Measurements from ENCODE around the gene LILRB2. TPM values are rescaled to one million over a fixed set of nuclear protein-coding genes. Genes with fewer than 3 reads are reported as not detected.
"Not testable (repeated sequence)": the region's sequence is repeated elsewhere in the genome, so short reads cannot be mapped to it uniquely, and the experiment has no call there.

The LILRB2 gene
- total and polyA plus RNA-seq, 2 donors from 2014 or later, result 1.9 to 11.5 TPM

DNA sequence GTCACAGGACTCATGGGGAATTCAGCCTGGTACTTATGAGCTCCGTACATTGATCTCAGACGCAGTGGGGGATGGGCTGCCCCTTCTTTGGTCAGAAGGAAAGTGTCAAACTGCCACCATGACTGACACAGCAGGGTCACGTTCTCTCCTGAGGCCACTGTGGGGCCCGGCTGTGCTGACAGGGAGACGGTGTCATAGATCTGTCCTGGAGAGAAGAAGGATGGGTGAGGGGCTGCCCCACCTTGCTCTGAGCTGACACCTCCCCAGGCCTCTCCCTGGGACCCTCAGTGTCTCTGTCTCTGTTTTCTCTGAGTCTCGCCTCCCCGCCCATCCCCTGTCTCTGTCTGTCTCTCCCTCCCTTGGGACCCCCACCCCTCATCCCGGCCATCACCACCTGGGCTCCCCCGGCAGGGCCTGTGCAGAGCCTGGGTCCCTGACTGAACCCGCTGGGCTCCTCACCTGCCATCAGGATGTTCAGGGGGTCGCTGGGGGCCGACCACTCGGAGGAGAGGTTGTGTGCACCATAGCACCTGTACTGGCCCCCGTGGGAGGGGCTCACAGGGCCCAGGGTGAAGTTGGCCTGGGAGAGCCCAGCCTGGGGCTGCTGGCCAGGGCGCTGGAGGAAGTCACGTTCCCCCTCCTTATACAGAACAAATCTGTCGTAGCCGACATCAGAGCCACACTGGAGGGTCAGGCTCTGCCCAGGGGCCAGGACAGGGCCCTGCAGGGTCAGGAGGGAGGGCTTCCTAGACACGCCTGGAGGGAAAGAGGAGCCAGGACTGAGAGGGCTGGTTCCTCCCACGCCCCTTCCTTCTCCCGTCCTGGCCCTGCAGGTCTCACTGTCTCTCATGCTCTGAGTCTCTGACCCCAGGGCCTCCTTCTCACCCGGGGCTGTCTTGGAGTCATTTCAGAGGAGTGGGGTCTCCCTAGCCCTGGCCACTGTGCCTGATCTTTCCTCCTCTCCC lies 40.3 kb downstream of the LILRB2 start:
- H3K27me3 ChIP-seq (ENCODE audit: control insufficient read depth, insufficient read depth, low read length); H3K4me1 ChIP-seq (ENCODE audit: control insufficient read depth in 2 of 3, insufficient read depth in 2 of 3, low read depth in 1 of 3, low read length in 3 of 3); H3K4me3 ChIP-seq (ENCODE audit: low read length in 3 of 3); H3K27ac ChIP-seq (ENCODE audit: low read depth in 2 of 2, low read length in 2 of 2); H3K9ac ChIP-seq (ENCODE audit: low read length in 3 of 3); H3K9me3 ChIP-seq (ENCODE audit: control insufficient read depth in 2 of 3, insufficient read depth in 1 of 3, low read length in 3 of 3); H3K36me3 ChIP-seq (ENCODE audit: control insufficient read depth in 2 of 3, insufficient read depth in 3 of 3, low read length in 3 of 3); FAIRE-seq; intact Hi-C loops (cut with DNase I): not testable (repeated sequence)
- DNase-seq, result peak in 1 of 5 donors; percentile 42

GRCh38 chr19:54239491-54240371 lies 41.2 kb downstream of the LILRB2 start:
- H3K36me3 ChIP-seq (ENCODE audit: control insufficient read depth in 2 of 3, insufficient read depth in 3 of 3, low read length in 3 of 3); H3K4me3 ChIP-seq (ENCODE audit: low read length in 3 of 3); H3K4me1 ChIP-seq (ENCODE audit: control insufficient read depth in 2 of 3, insufficient read depth in 2 of 3, low read depth in 1 of 3, low read length in 3 of 3); FAIRE-seq; H3K27ac ChIP-seq (ENCODE audit: low read depth in 2 of 2, low read length in 2 of 2); DNase-seq; H3K9ac ChIP-seq (ENCODE audit: low read length in 3 of 3); H3K9me3 ChIP-seq (ENCODE audit: control insufficient read depth in 2 of 3, insufficient read depth in 1 of 3, low read length in 3 of 3); H3K27me3 ChIP-seq (ENCODE audit: control insufficient read depth, insufficient read depth, low read length): not testable (repeated sequence)
- intact Hi-C loops (cut with DNase I), result loop anchor here (10.0 kb wide), 1 partner anchor 65 kb away; the partner anchor contains the start of gene TMC4

GRCh38 chr19:54233941-54234340 lies 47.0 kb downstream of the LILRB2 start:
- Histone ChIP-seq H3K9me3 (ENCODE audit: control insufficient read depth in 2 of 3, insufficient read depth in 1 of 3, low read length in 3 of 3) (no peaks in the 10 kb centered on the region), H3K36me3 (ENCODE audit: control insufficient read depth in 2 of 3, insufficient read depth in 3 of 3, low read length in 3 of 3) (no peaks in the 10 kb centered on the region), H3K27ac (ENCODE audit: low read depth in 2 of 2, low read length in 2 of 2) (no peak overlapping the region), H3K4me1 (ENCODE audit: control insufficient read depth in 2 of 3, insufficient read depth in 2 of 3, low read depth in 1 of 3, low read length in 3 of 3) (no peaks in the 10 kb centered on the region), H3K27me3 (ENCODE audit: control insufficient read depth, insufficient read depth, low read length) (no peaks in the 10 kb centered on the region), H3K4me3 (ENCODE audit: low read length in 3 of 3) (no peak overlapping the region), H3K9ac (ENCODE audit: low read length in 3 of 3) (no peak overlapping the region)
- no peak for TF ChIP-seq CTCF (IDR thresholded peaks at IDR 0.05; ENCODE audit: borderline replicate concordance, extremely low read depth, insufficient read depth)
- intact Hi-C loops (cut with DNase I), result loop anchor here (10.0 kb wide), 1 partner anchor 59 kb away; the partner anchor contains the start of gene TMC4
- DNase-seq (no peak), FAIRE-seq (no peak)

DNA sequence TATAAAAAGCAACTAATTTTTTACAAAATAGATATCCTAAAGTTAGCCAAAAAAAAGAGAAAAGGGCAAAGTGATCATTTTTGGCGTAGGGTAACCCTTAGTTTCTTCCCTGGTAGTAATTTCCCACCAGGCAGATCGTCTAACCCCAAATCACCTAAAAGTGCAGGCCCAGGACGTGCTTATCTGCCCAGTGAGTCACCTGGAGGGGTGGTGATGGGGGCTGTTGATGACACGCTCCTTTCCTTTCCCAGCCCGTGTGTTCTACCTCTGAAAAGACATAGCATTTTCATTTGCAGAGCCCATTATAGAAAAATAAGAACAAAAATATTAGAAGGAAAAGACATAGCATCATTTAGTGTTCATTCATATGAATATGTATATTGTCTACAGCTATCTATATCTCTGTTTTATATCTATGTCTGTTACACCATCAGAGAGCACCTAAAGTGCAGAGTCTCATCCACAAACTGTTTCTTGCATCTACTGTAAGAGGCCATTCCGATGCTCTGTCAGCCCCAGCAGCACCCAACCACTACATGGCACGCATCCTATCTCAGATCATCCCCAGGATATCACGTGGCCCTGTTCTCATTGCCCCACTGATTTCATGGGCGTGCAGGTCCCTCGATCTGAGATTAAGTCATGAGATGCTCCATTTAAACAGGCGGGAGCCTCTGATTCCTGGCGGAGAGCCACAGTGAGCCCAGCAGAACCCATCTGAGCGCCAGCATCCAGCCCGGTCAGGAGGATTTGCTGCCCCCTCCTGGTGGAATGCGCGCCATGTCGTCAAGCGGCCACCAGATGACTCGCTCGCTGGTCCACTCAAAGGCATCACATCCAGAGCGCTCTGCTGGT lies 49.6 kb downstream of the LILRB2 start:
- FAIRE-seq, result no peak
- intact Hi-C loops (cut with DNase I), result loop anchor here (10.0 kb wide), 1 partner anchor 57 kb away; the partner anchor contains the start of gene TMC4
- Histone ChIP-seq H3K4me1 (ENCODE audit: control insufficient read depth in 2 of 3, insufficient read depth in 2 of 3, low read depth in 1 of 3, low read length in 3 of 3) (no peaks in the 10 kb centered on the region), H3K36me3 (ENCODE audit: control insufficient read depth in 2 of 3, insufficient read depth in 3 of 3, low read length in 3 of 3) (no peaks in the 10 kb centered on the region), H3K27me3 (ENCODE audit: control insufficient read depth, insufficient read depth, low read length) (no peaks in the 10 kb centered on the region), H3K9me3 (ENCODE audit: control insufficient read depth in 2 of 3, insufficient read depth in 1 of 3, low read length in 3 of 3) (no peaks in the 10 kb centered on the region), H3K4me3 (ENCODE audit: low read length in 3 of 3) (no peak overlapping the region), H3K27ac (ENCODE audit: low read depth in 2 of 2, low read length in 2 of 2) (no peak overlapping the region), H3K9ac (ENCODE audit: low read length in 3 of 3) (no peak overlapping the region)
- DNase-seq, result peak; percentile 84 to 94 (median 90)
- peak; percentile 85 for TF ChIP-seq CTCF (IDR thresholded peaks at IDR 0.05; ENCODE audit: borderline replicate concordance, extremely low read depth, insufficient read depth)
